ENCODE data around the gene NCBP3.
A peak's percentile ranks its signal among the peaks of the same experiment; 100 is the strongest.
"Not testable (repeated sequence)": the region's sequence is repeated elsewhere in the genome, so short reads cannot be mapped to it uniquely, and the experiment has no call there.

NCBP3 gene

DNA sequence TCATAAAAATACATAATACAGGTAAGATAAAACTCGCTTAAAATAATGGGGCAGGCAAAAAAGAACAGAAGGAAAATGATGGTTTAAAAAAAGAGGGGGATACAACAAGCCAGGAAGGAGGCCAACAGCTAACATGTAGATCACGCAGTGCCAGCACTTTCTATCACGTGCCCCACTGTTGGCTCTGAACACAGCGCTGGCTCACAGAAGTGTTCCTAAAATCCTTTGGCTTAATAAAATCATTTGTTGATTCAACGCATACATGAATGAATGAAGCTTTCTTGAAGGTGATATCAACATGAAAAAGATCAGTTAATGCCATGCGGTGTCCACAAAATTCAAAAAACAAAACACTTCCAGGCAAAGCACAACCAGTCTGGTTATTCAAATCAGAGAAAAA lies 53.6 kb downstream of the NCBP3 start:
- Histone ChIP-seq H2AFZ (ENCODE audit: low read length, unreplicated experiment) (no peak overlapping the region), H3K27me3 (ENCODE audit: insufficient read depth, low read length) (no peaks in the 10 kb centered on the region), H3K4me3 (ENCODE audit: low read depth, low read length) (no peak overlapping the region), H3K4me1 (ENCODE audit: control insufficient read depth, insufficient read depth, low read length, unreplicated experiment) (peaks cover 12% of the 10 kb centered on the region), H3K27ac (ENCODE audit: low read depth, low read length) (no peak overlapping the region), H3K36me3 (ENCODE audit: insufficient read depth, low read length) (no peaks in the 10 kb centered on the region), H3K79me2 (ENCODE audit: control insufficient read depth, insufficient read depth, low read length, unreplicated experiment) (no peaks in the 10 kb centered on the region)

DNA sequence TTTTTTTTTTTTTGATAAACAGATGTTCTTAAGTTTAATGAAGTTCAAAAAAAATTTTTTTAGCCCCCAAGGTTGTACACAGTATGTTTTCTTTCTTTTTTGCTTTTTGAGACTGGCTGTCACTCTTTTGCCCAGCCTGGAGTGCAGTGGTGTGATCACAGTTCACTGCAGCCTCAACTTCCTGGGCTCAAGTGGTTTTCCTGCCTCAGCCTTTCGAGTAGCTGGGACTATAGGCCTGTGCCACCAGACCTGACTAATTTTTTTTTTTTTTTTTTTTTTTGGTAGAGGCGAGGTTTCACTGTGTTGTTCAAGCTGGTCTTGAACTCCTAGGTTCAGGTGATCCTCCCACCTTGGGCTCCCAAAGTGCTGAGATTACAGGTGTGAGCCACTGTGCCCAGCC lies 57.8 kb downstream of the NCBP3 start:
- H3K4me3 ChIP-seq (ENCODE audit: low read depth, low read length), result no peak overlapping the region
- H3K79me2 ChIP-seq (ENCODE audit: control insufficient read depth, insufficient read depth, low read length, unreplicated experiment), result no peaks in the 10 kb centered on the region
- no peaks in the 10 kb centered on the region for H3K36me3 ChIP-seq (ENCODE audit: insufficient read depth, low read length)
- H3K27ac ChIP-seq (ENCODE audit: low read depth, low read length), result no peak overlapping the region
- no peaks in the 10 kb centered on the region for H3K27me3 ChIP-seq (ENCODE audit: insufficient read depth, low read length)
- no peak overlapping the region for H2AFZ ChIP-seq (ENCODE audit: low read length, unreplicated experiment)
- H3K4me1 ChIP-seq (ENCODE audit: control insufficient read depth, insufficient read depth, low read length, unreplicated experiment), result peaks cover 6% of the 10 kb centered on the region

GRCh38 chr17:3785323-3785722 lies 60.7 kb downstream of the NCBP3 start:
- not testable (repeated sequence) for H3K27me3 ChIP-seq (ENCODE audit: insufficient read depth, low read length)

DNA sequence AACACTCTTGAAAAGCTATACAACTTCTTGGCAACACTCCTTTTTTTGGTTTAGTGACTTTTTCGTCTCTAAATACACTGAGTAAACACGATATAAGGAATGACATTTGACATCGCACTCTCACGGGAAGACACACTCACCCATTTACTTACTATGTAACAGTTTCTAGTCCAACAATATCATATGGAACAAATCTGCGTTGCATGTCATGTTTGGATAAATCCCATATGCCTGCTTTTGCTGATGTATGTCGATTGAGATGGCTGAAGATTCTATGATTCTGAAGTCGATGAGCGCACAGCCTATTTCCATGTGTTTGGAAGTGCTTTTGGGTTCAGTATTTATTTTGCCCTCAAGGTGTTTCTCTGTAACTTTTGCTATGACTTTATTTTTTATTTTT lies 63.3 kb downstream of the NCBP3 start:
- no peaks in the 10 kb centered on the region for H3K36me3 ChIP-seq (ENCODE audit: insufficient read depth, low read length)
- no peak overlapping the region for H2AFZ ChIP-seq (ENCODE audit: low read length, unreplicated experiment)
- no peak overlapping the region for H3K4me3 ChIP-seq (ENCODE audit: low read depth, low read length)
- H3K79me2 ChIP-seq (ENCODE audit: control insufficient read depth, insufficient read depth, low read length, unreplicated experiment), result no peaks in the 10 kb centered on the region
- no peaks in the 10 kb centered on the region for H3K4me1 ChIP-seq (ENCODE audit: control insufficient read depth, insufficient read depth, low read length, unreplicated experiment)
- no peak overlapping the region for H3K27ac ChIP-seq (ENCODE audit: low read depth, low read length)
- H3K27me3 ChIP-seq (ENCODE audit: insufficient read depth, low read length), result no peaks in the 10 kb centered on the region

More at GRCh38 chr17:3785323-3785722, 60.7 kb downstream of the NCBP3 start:
- H2AFZ ChIP-seq (ENCODE audit: low read length, unreplicated experiment); H3K79me2 ChIP-seq (ENCODE audit: control insufficient read depth, insufficient read depth, low read length, unreplicated experiment); H3K36me3 ChIP-seq (ENCODE audit: insufficient read depth, low read length); H3K4me3 ChIP-seq (ENCODE audit: low read depth, low read length); H3K4me1 ChIP-seq (ENCODE audit: control insufficient read depth, insufficient read depth, low read length, unreplicated experiment); H3K27ac ChIP-seq (ENCODE audit: low read depth, low read length): not testable (repeated sequence)

DNA sequence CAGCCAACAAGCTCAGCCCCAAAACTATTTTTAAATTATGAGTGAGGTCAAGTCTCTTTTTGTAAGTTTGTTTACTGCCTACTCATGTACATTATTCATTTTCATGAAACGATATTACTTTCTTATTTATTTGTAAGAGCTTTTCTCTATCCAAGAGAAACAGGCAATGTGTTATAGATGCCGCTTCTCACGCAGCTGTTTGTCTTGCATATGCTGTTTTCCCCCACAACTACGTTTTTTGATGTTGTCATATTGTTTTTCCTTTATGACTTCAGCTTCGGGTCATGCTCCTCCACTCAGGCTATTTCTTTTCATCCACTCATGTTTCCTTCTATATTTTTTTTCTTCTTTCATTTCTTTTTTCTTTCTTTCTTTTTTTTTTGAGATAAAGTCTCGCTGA lies 65.1 kb downstream of the NCBP3 start:
- no peak overlapping the region for H3K4me3 ChIP-seq (ENCODE audit: low read depth, low read length)
- no peaks in the 10 kb centered on the region for H3K79me2 ChIP-seq (ENCODE audit: control insufficient read depth, insufficient read depth, low read length, unreplicated experiment)
- H3K27ac ChIP-seq (ENCODE audit: low read depth, low read length), result no peak overlapping the region
- H3K36me3 ChIP-seq (ENCODE audit: insufficient read depth, low read length), result no peaks in the 10 kb centered on the region
- H3K4me1 ChIP-seq (ENCODE audit: control insufficient read depth, insufficient read depth, low read length, unreplicated experiment), result no peaks in the 10 kb centered on the region
- H3K27me3 ChIP-seq (ENCODE audit: insufficient read depth, low read length), result no peaks in the 10 kb centered on the region
- H2AFZ ChIP-seq (ENCODE audit: low read length, unreplicated experiment), result no peak overlapping the region

- no peaks in the 10 kb centered on the region for H3K79me2 ChIP-seq (ENCODE audit: control insufficient read depth, insufficient read depth, low read length, unreplicated experiment)
- H2AFZ ChIP-seq (ENCODE audit: low read length, unreplicated experiment), result no peak overlapping the region
- H3K4me1 ChIP-seq (ENCODE audit: control insufficient read depth, insufficient read depth, low read length, unreplicated experiment), result peaks cover 11% of the 10 kb centered on the region
- no peak overlapping the region for H3K4me3 ChIP-seq (ENCODE audit: low read depth, low read length)
- no peak overlapping the region for H3K27ac ChIP-seq (ENCODE audit: low read depth, low read length)
- no peaks in the 10 kb centered on the region for H3K36me3 ChIP-seq (ENCODE audit: insufficient read depth, low read length)
- no peaks in the 10 kb centered on the region for H3K27me3 ChIP-seq (ENCODE audit: insufficient read depth, low read length)
Measured at GRCh38 chr17:3777366-3778120, 68.5 kb downstream of the NCBP3 start.

- no peak overlapping the region for H3K27ac ChIP-seq (ENCODE audit: low read depth, low read length)
- no peak overlapping the region for H3K4me3 ChIP-seq (ENCODE audit: low read depth, low read length)
- peaks cover 11% of the 10 kb centered on the region for H3K4me1 ChIP-seq (ENCODE audit: control insufficient read depth, insufficient read depth, low read length, unreplicated experiment)
- no peak overlapping the region for H2AFZ ChIP-seq (ENCODE audit: low read length, unreplicated experiment)
- no peaks in the 10 kb centered on the region for H3K36me3 ChIP-seq (ENCODE audit: insufficient read depth, low read length)
- no peaks in the 10 kb centered on the region for H3K79me2 ChIP-seq (ENCODE audit: control insufficient read depth, insufficient read depth, low read length, unreplicated experiment)
- H3K27me3 ChIP-seq (ENCODE audit: insufficient read depth, low read length), result no peaks in the 10 kb centered on the region
Measured at GRCh38 chr17:3773966-3774365, 72.1 kb downstream of the NCBP3 start.

DNA sequence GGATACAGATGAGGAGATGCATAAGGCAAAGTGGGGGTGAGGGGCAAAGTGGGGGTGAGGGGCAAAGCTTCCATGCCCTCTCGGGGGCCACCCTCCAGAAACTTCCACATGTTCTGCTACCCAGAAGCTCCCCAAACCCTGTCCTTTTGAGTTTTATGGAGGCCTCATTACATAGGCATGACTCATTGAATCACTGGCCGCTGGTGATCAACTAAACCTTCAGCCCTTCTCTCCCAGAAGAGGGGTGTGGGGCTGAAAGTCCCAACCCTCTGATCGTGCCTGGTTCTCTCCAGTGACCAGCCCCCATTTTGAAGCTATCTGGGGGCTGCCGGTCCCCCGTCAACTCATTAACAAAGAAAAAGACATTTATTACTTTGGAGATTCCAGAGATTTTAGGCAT lies 72.5 kb downstream of the NCBP3 start:
- H3K27ac ChIP-seq (ENCODE audit: low read depth, low read length), result no peak overlapping the region
- no peaks in the 10 kb centered on the region for H3K79me2 ChIP-seq (ENCODE audit: control insufficient read depth, insufficient read depth, low read length, unreplicated experiment)
- peak overlapping the region; percentile 87 for H2AFZ ChIP-seq (ENCODE audit: low read length, unreplicated experiment)
- H3K4me1 ChIP-seq (ENCODE audit: control insufficient read depth, insufficient read depth, low read length, unreplicated experiment), result peaks cover 11% of the 10 kb centered on the region
- no peaks in the 10 kb centered on the region for H3K36me3 ChIP-seq (ENCODE audit: insufficient read depth, low read length)
- H3K27me3 ChIP-seq (ENCODE audit: insufficient read depth, low read length), result no peaks in the 10 kb centered on the region
- no peak overlapping the region for H3K4me3 ChIP-seq (ENCODE audit: low read depth, low read length)

- Histone ChIP-seq H3K4me1 (ENCODE audit: control insufficient read depth, insufficient read depth, low read length, unreplicated experiment) (peaks cover 11% of the 10 kb centered on the region), H3K4me3 (ENCODE audit: low read depth, low read length) (no peak overlapping the region), H2AFZ (ENCODE audit: low read length, unreplicated experiment) (no peak overlapping the region), H3K27ac (ENCODE audit: low read depth, low read length) (no peak overlapping the region), H3K79me2 (ENCODE audit: control insufficient read depth, insufficient read depth, low read length, unreplicated experiment) (no peaks in the 10 kb centered on the region), H3K27me3 (ENCODE audit: insufficient read depth, low read length) (no peaks in the 10 kb centered on the region), H3K36me3 (ENCODE audit: insufficient read depth, low read length) (no peaks in the 10 kb centered on the region)
Measured at GRCh38 chr17:3772764-3773163, 73.3 kb downstream of the NCBP3 start.

- H3K27ac ChIP-seq (ENCODE audit: low read depth, low read length), result no peak overlapping the region
- H3K4me1 ChIP-seq (ENCODE audit: control insufficient read depth, insufficient read depth, low read length, unreplicated experiment), result peaks cover 11% of the 10 kb centered on the region
- no peaks in the 10 kb centered on the region for H3K36me3 ChIP-seq (ENCODE audit: insufficient read depth, low read length)
- H3K79me2 ChIP-seq (ENCODE audit: control insufficient read depth, insufficient read depth, low read length, unreplicated experiment), result no peaks in the 10 kb centered on the region
- no peak overlapping the region for H2AFZ ChIP-seq (ENCODE audit: low read length, unreplicated experiment)
- no peaks in the 10 kb centered on the region for H3K27me3 ChIP-seq (ENCODE audit: insufficient read depth, low read length)
- H3K4me3 ChIP-seq (ENCODE audit: low read depth, low read length), result no peak overlapping the region
Measured at GRCh38 chr17:3771140-3771539, 74.9 kb downstream of the NCBP3 start.

GRCh38 chr17:3770466-3770865 lies 75.6 kb downstream of the NCBP3 start:
- Histone ChIP-seq H3K79me2 (ENCODE audit: control insufficient read depth, insufficient read depth, low read length, unreplicated experiment) (no peaks in the 10 kb centered on the region), H3K36me3 (ENCODE audit: insufficient read depth, low read length) (no peaks in the 10 kb centered on the region), H3K4me1 (ENCODE audit: control insufficient read depth, insufficient read depth, low read length, unreplicated experiment) (peaks cover 11% of the 10 kb centered on the region), H3K4me3 (ENCODE audit: low read depth, low read length) (no peak overlapping the region), H2AFZ (ENCODE audit: low read length, unreplicated experiment) (no peak overlapping the region), H3K27me3 (ENCODE audit: insufficient read depth, low read length) (no peaks in the 10 kb centered on the region), H3K27ac (ENCODE audit: low read depth, low read length) (no peak overlapping the region)
